Esophagus squamous epithelium (tissue), 5 donors: ENCODE measurements around the gene SGIP1. TPM values are rescaled to one million over a fixed set of nuclear protein-coding genes. Genes with fewer than 3 reads are reported as not detected.

ENCODE experiments used
- DNase-seq: peaks from one replicate; lab custom pipeline; 2025; lab: John Stamatoyannopoulos, UW
- H3K27ac ChIP-seq, 4 donors: fragments of 200-600 bp; sonication (generic); one replicate each; pipeline ENCODE4 v1.5.1; 2016 to 2019; ENCODE audit warnings: mild to moderate bottlenecking in 1 of 4
- H3K27me3 ChIP-seq, 4 donors: fragments of 200-600 bp; sonication (generic); 1 replicate in 3 of 4; 2 replicates in 1 of 4; pipeline versions ENCODE4 v1.5.1 to v1.6.0; 2017 to 2021; ENCODE audit warnings: antibody characterized with exemption in 1 of 4
- H3K36me3 ChIP-seq, 3 donors: fragments of 200-600 bp; sonication (generic); one replicate each; pipeline ENCODE4 v1.5.1; 2016 to 2019
- H3K4me1 ChIP-seq, 3 donors: fragments of 200-600 bp; sonication (generic); one replicate each; pipeline ENCODE4 v1.5.1; 2017 to 2019
- H3K4me3 ChIP-seq, 4 donors: fragments of 200-600 bp; sonication (generic); 1 replicate in 3 of 4; 2 replicates in 1 of 4; pipeline ENCODE4 v1.5.1; 2016 to 2019; ENCODE audit warnings: mild to moderate bottlenecking in 2 of 4, moderate library complexity in 1 of 4
- H3K9me3 ChIP-seq, 3 donors: fragments of 200-600 bp; sonication (generic); one replicate each; pipeline ENCODE4 v1.5.1; 2016 to 2019
- POLR2A ChIP-seq, 4 donors: fragments of 450-650 bp; IDR thresholded peaks; one replicate each; pipeline ENCODE4 v1.6.1; 2017; ENCODE audit warnings: antibody characterized with exemption in 4 of 4, mild to moderate bottlenecking in 4 of 4, moderate library complexity in 3 of 4
- WGBS, 2 donors: methylation state at CpG; one replicate each; pipeline ENCODE4 v1.1.5; 2018; 5-methylcytosine and 5-hydroxymethylcytosine counted together
- intact Hi-C: fragments of 100-400 bp; cut with DNase I; formaldehyde crosslinking; loops from one replicate; pipeline ENCODE4 v1.15.0; 2022
- total RNA-seq, 4 donors: library from RNA; depleted of rRNA; stranded (reverse); fragments of >200 nt; gene quantifications; one replicate each; pipeline ENCODE4 v1.1.0, GENCODE V29; 2016
- TF ChIP-seq, protein P1 (sequence below), 6 experiments: fragments of 450-650 bp in 4 of 6; fragments of 200-600 bp in 2 of 6; sonication (generic) in 2 of 6; IDR thresholded peaks; one replicate each; pipeline ENCODE4 v1.5.1; 2016 to 2019; ENCODE audit warnings: antibody characterized with exemption in 6 of 6, mild to moderate bottlenecking in 4 of 6, moderate library complexity in 4 of 6
- donor health status: DM: yes; HTN: yes; CAD: no.

Gene SGIP1
- total RNA-seq, 4 donors from 2014 or later: 0.35 to 5.2 (median 2.3) TPM; not detected in 1

DNA sequence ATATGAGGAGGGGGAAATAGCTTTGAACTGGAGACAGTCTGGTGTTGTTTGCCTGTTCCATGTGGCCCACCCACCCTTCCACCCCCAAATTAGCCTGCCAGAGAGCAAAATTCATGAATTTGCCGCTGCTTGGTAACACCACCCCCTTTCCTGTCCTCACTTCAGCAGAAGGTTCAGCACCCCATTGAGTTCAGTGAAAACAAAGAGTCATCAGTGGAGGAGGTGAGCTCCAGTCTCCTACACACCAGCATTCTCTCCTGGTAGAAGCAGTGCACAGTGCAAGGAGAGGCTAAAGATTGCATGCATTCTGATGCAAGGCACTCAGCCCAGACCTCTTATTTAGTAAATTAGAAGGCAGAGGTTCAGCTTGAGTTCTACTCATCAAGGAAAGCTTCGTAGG lies 118.6 kb downstream of the SGIP1 start:
- H3K4me1 ChIP-seq: no peaks in the 10 kb centered on the region
- H3K27ac ChIP-seq: no peak overlapping the region
- 42 to 81% methylated on average over 2 of the region's 2 CpGs for WGBS, 2 donors
- H3K9me3 ChIP-seq: no peaks in the 10 kb centered on the region
- H3K36me3 ChIP-seq: no peaks in the 10 kb centered on the region
- no peak overlapping the region for H3K4me3 ChIP-seq
- no peaks in the 10 kb centered on the region for H3K27me3 ChIP-seq
- TF ChIP-seq POLR2A (IDR thresholded peaks at IDR 0.05): no peak
- TF ChIP-seq, protein P1, sequence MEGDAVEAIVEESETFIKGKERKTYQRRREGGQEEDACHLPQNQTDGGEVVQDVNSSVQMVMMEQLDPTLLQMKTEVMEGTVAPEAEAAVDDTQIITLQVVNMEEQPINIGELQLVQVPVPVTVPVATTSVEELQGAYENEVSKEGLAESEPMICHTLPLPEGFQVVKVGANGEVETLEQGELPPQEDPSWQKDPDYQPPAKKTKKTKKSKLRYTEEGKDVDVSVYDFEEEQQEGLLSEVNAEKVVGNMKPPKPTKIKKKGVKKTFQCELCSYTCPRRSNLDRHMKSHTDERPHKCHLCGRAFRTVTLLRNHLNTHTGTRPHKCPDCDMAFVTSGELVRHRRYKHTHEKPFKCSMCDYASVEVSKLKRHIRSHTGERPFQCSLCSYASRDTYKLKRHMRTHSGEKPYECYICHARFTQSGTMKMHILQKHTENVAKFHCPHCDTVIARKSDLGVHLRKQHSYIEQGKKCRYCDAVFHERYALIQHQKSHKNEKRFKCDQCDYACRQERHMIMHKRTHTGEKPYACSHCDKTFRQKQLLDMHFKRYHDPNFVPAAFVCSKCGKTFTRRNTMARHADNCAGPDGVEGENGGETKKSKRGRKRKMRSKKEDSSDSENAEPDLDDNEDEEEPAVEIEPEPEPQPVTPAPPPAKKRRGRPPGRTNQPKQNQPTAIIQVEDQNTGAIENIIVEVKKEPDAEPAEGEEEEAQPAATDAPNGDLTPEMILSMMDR (IDR thresholded peaks at IDR 0.05): no peak
- no peak for DNase-seq
- intact Hi-C loops: no loop called here

DNA sequence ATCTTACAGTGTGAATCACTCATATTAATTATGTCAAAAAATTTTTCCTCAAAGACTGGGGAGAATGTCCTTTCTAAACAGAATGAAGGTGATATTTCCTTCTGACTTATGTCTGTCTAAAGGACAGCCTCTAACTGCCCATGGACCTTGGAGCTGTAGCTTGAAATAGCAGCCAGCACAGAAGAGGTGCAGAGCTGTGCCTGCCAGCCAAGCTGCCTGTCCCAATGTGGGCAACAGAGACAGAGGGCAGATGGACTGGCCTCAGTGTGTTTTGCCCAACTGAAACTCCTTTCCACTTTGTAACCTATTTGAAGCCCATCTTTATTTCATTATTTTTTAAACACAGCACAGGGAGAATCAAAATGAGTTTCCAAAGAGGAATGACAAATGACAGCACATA lies 120.7 kb downstream of the SGIP1 start:
- no peak for TF ChIP-seq POLR2A (IDR thresholded peaks at IDR 0.05)
- TF ChIP-seq, protein P1 (IDR thresholded peaks at IDR 0.05): no peak
- Histone ChIP-seq H3K27ac (no peak overlapping the region), H3K27me3 (no peaks in the 10 kb centered on the region), H3K4me1 (no peaks in the 10 kb centered on the region), H3K36me3 (no peaks in the 10 kb centered on the region), H3K4me3 (no peak overlapping the region), H3K9me3 (no peaks in the 10 kb centered on the region)
- DNase-seq: no peak
- intact Hi-C loops: no loop called here

DNA sequence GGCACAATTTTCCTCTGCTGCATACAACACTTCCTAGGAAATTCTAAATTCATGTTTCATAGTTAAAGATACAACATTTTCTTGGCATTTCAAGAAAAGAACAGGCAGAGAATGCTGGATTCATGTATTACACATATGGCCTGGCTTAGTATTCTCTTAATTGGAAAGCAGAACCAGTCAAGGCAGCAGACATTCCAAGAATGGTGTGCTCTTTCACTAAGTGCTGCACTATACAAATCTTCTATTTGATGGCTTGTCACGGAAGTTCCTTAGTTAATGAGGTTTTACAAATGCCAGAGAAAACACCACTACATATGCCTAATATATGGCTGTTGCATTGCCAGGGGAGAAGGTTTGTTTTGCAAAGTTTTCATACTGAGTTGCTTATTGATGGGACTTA lies 137.5 kb downstream of the SGIP1 start:
- Histone ChIP-seq H3K27me3 (no peaks in the 10 kb centered on the region), H3K36me3 (no peaks in the 10 kb centered on the region), H3K4me3 (no peak overlapping the region), H3K9me3 (no peaks in the 10 kb centered on the region), H3K27ac (no peak overlapping the region), H3K4me1 (no peaks in the 10 kb centered on the region)
- WGBS, 2 donors: 67 to 68% methylated on average over 1 of the region's 1 CpG
- TF ChIP-seq, protein P1 (IDR thresholded peaks at IDR 0.05): no peak
- no peak for TF ChIP-seq POLR2A (IDR thresholded peaks at IDR 0.05)
- intact Hi-C loops: no loop called here
- DNase-seq: no peak

DNA sequence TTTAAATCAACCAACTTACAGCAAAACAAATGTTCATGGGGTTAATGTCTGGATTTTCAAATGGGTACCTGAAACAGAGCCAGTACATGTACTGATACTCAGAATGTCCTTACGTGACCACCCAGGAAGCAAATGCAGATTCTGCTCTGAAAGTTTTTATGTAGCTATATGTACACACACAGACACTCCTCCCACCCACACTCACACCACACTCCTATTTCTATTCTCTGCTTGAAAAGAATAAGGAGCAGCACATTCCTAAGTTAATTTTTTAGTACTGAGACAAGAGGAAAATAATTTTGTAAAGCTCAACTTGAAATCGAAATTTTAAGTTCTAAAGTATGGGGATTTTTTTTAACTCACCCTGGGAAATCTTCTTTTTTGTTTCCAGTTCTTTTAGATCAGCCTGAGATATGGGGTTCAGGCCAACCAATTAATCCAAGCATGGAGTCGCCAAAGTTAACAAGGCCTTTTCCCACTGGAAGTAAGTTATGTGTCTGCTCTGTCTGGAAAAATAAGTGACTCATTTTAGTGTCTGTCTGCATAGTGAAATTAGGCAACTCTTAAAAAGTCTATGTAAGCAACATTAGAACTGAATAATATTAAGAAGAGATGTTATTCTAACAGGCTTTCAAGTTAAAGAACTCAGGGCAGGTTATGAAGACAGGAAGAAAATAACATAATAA lies 142.8 kb downstream of the SGIP1 start:
- no peak for DNase-seq
- Histone ChIP-seq H3K4me3 (no peak overlapping the region), H3K4me1 (peaks cover 0 to 4% (median 0%) of the 10 kb centered on the region in 3 donors), H3K36me3 (no peaks in the 10 kb centered on the region), H3K27me3 (no peaks in the 10 kb centered on the region), H3K27ac (peak overlapping the region in 1 of 4 donors; percentile 20), H3K9me3 (no peaks in the 10 kb centered on the region)
- no peak for TF ChIP-seq POLR2A (IDR thresholded peaks at IDR 0.05)
- TF ChIP-seq, protein P1 (IDR thresholded peaks at IDR 0.05): no peak
- intact Hi-C loops: no loop called here
- 30 to 31% methylated on average over 3 of the region's 3 CpGs for WGBS, 2 donors

DNA sequence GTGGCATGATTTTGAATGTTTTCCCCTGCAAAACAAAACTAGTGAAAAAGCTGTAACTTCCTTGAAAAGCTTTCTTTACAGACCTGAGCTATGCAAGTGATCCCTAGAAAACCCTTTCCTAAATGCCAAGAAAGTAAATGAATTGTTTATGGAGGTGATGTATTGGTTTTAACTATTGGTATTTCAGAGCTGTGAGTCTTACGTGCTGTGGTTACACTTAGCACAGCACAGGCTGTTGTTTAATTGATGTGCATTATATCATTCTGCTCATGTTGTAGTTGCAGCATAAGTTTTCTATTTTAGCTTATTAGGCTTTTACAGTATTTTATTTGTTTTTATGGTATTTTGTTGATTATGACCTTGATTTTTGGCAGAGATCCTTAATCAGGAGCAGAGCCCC lies 144.2 kb downstream of the SGIP1 start:
- no peak for DNase-seq
- H3K4me1 ChIP-seq: peaks cover 0 to 4% (median 0%) of the 10 kb centered on the region in 3 donors
- no peaks in the 10 kb centered on the region for H3K27me3 ChIP-seq
- no peak overlapping the region for H3K4me3 ChIP-seq
- 78 to 96% methylated on average over 1 of the region's 1 CpG for WGBS, 2 donors
- no peak overlapping the region for H3K27ac ChIP-seq
- intact Hi-C loops: no loop called here
- H3K9me3 ChIP-seq: no peaks in the 10 kb centered on the region
- TF ChIP-seq, protein P1 (IDR thresholded peaks at IDR 0.05): no peak
- TF ChIP-seq POLR2A (IDR thresholded peaks at IDR 0.05): no peak
- H3K36me3 ChIP-seq: no peaks in the 10 kb centered on the region
